ENCODE results near the gene FAN1. TPM values are rescaled to one million over a fixed set of nuclear protein-coding genes. Genes with fewer than 3 reads are reported as not detected.

The FAN1 gene
- polyA plus RNA-seq, 4 donors, result 3.2 to 18.2 (median 8.8) TPM

DNA sequence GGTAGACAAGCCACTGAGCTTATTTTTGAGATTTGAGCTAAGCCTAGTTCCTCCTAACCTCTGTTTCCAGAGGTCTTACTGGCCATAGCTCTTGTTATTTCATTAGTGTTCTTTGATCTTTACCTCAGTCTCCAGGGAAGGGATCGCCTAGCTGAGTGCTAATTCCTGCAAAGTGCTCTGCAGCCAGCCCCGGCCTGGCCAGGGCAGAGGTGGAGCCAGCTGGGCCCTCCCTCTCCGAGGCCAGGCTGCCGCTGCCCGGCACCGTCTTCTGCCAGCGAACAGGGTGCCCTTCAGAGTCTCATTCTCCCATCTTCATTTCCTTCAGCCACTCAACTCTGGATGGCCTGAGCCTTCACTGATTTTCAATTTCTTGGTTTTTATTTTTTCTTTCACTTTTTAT is 19.7 kb downstream of the FAN1 start:
- no peak for DNase-seq
- Histone ChIP-seq H3K4me3 (ENCODE audit: low read depth in 1 of 3, low read length in 3 of 3) (no peak overlapping the region), H3K9me3 (ENCODE audit: control insufficient read depth in 2 of 2, insufficient read depth in 1 of 2, low read depth in 1 of 2, low read length in 1 of 2) (no peaks in the 10 kb centered on the region), H3K36me3 (ENCODE audit: control insufficient read depth in 3 of 3, insufficient read depth in 2 of 3, low read depth in 1 of 3, low read length in 3 of 3) (peaks cover 14 to 58% (median 21%) of the 10 kb centered on the region in 3 donors), H3K27ac (ENCODE audit: low read depth in 1 of 3, low read length in 2 of 3) (no peak overlapping the region), H3K4me1 (ENCODE audit: control insufficient read depth in 3 of 3, insufficient read depth in 2 of 3, low read depth in 1 of 3, low read length in 2 of 3) (no peaks in the 10 kb centered on the region), H3K27me3 (ENCODE audit: control insufficient read depth in 3 of 3, insufficient read depth in 3 of 3, low read length in 3 of 3) (no peaks in the 10 kb centered on the region)
- 89 to 91% (median 91%) methylated on average over 7 of the region's 7 CpGs for WGBS, 3 donors
- no peak for FAIRE-seq

DNA sequence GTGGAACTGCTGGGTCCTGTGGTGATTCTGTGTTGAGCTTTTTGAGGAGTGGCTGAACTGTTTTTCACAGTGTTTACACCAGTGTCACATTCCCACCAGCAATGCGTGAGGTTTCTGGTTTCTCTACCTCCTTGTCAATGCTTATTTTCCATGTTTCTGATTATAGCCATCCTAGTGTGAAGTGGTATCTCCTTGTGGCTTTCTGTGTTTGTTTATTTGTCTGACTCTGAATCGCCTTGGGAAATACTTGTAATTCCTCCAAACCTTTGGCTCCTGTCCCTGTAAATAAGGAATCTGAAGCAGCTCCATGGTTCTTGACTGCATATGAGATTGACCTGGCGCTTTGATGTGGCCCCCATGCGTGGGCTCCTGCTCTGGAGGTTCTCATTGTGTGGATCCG is 20.6 kb downstream of the FAN1 start:
- no peaks in the 10 kb centered on the region for H3K27me3 ChIP-seq (ENCODE audit: control insufficient read depth in 3 of 3, insufficient read depth in 3 of 3, low read length in 3 of 3)
- H3K9me3 ChIP-seq (ENCODE audit: control insufficient read depth in 2 of 2, insufficient read depth in 1 of 2, low read depth in 1 of 2, low read length in 1 of 2), result no peaks in the 10 kb centered on the region
- H3K27ac ChIP-seq (ENCODE audit: low read depth in 1 of 3, low read length in 2 of 3), result no peak overlapping the region
- no peaks in the 10 kb centered on the region for H3K4me1 ChIP-seq (ENCODE audit: control insufficient read depth in 3 of 3, insufficient read depth in 2 of 3, low read depth in 1 of 3, low read length in 2 of 3)
- no peak for DNase-seq
- FAIRE-seq, result no peak
- 82 to 88% (median 88%) methylated on average over 5 of the region's 5 CpGs for WGBS, 3 donors
- H3K36me3 ChIP-seq (ENCODE audit: control insufficient read depth in 3 of 3, insufficient read depth in 2 of 3, low read depth in 1 of 3, low read length in 3 of 3), result peaks cover 12 to 66% (median 19%) of the 10 kb centered on the region in 3 donors
- no peak overlapping the region for H3K4me3 ChIP-seq (ENCODE audit: low read depth in 1 of 3, low read length in 3 of 3)

DNA sequence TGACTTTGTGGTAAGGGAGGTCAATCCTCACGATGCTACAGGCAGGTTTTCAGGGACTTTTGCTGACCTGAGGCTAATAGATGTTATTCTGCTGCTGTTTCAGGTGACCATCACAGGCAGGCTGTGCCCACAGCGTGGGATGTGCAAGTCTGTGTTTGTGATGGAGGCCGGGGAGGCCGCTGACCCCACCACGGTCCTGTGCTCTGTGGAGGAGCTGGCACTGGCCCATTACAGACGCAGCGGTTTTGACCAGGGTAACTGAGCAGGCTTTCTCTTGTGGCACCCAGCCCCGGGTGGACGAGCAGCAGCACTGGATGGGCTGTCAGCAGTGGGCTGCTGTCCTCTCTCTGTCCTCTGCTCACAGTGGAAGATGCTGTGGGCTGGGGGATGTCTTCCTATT is 22.0 kb downstream of the FAN1 start:
- H3K36me3 ChIP-seq (ENCODE audit: control insufficient read depth in 3 of 3, insufficient read depth in 2 of 3, low read depth in 1 of 3, low read length in 3 of 3), result peaks cover 12 to 72% (median 19%) of the 10 kb centered on the region in 3 donors
- H3K9me3 ChIP-seq (ENCODE audit: control insufficient read depth in 2 of 2, insufficient read depth in 1 of 2, low read depth in 1 of 2, low read length in 1 of 2), result no peaks in the 10 kb centered on the region
- 93 to 95% (median 95%) methylated on average over 9 of the region's 9 CpGs for WGBS, 3 donors
- no peaks in the 10 kb centered on the region for H3K27me3 ChIP-seq (ENCODE audit: control insufficient read depth in 3 of 3, insufficient read depth in 3 of 3, low read length in 3 of 3)
- no peak overlapping the region for H3K27ac ChIP-seq (ENCODE audit: low read depth in 1 of 3, low read length in 2 of 3)
- no peak overlapping the region for H3K4me3 ChIP-seq (ENCODE audit: low read depth in 1 of 3, low read length in 3 of 3)
- DNase-seq (no peak), FAIRE-seq (no peak)
- no peaks in the 10 kb centered on the region for H3K4me1 ChIP-seq (ENCODE audit: control insufficient read depth in 3 of 3, insufficient read depth in 2 of 3, low read depth in 1 of 3, low read length in 2 of 3)

GRCh38 chr15:30926161-30926560 is 22.4 kb downstream of the FAN1 start:
- Histone ChIP-seq H3K9me3 (ENCODE audit: control insufficient read depth in 2 of 2, insufficient read depth in 1 of 2, low read depth in 1 of 2, low read length in 1 of 2) (no peaks in the 10 kb centered on the region), H3K36me3 (ENCODE audit: control insufficient read depth in 3 of 3, insufficient read depth in 2 of 3, low read depth in 1 of 3, low read length in 3 of 3) (peaks cover 12 to 69% (median 21%) of the 10 kb centered on the region in 3 donors), H3K27ac (ENCODE audit: low read depth in 1 of 3, low read length in 2 of 3) (no peak overlapping the region), H3K4me3 (ENCODE audit: low read depth in 1 of 3, low read length in 3 of 3) (no peak overlapping the region), H3K4me1 (ENCODE audit: control insufficient read depth in 3 of 3, insufficient read depth in 2 of 3, low read depth in 1 of 3, low read length in 2 of 3) (no peaks in the 10 kb centered on the region), H3K27me3 (ENCODE audit: control insufficient read depth in 3 of 3, insufficient read depth in 3 of 3, low read length in 3 of 3) (no peaks in the 10 kb centered on the region)
- FAIRE-seq (no peak), DNase-seq (no peak)
- WGBS, 3 donors, result 94 to 97% (median 97%) methylated on average over 8 of the region's 8 CpGs

GRCh38 chr15:30927148-30927761 is 23.5 kb downstream of the FAN1 start:
- Histone ChIP-seq H3K4me1 (ENCODE audit: control insufficient read depth in 3 of 3, insufficient read depth in 2 of 3, low read depth in 1 of 3, low read length in 2 of 3) (no peaks in the 10 kb centered on the region), H3K27ac (ENCODE audit: low read depth in 1 of 3, low read length in 2 of 3) (no peak overlapping the region), H3K4me3 (ENCODE audit: low read depth in 1 of 3, low read length in 3 of 3) (no peak overlapping the region), H3K9me3 (ENCODE audit: control insufficient read depth in 2 of 2, insufficient read depth in 1 of 2, low read depth in 1 of 2, low read length in 1 of 2) (no peaks in the 10 kb centered on the region), H3K36me3 (ENCODE audit: control insufficient read depth in 3 of 3, insufficient read depth in 2 of 3, low read depth in 1 of 3, low read length in 3 of 3) (peaks cover 8 to 64% (median 19%) of the 10 kb centered on the region in 3 donors), H3K27me3 (ENCODE audit: control insufficient read depth in 3 of 3, insufficient read depth in 3 of 3, low read length in 3 of 3) (no peaks in the 10 kb centered on the region)
- WGBS, 3 donors, result 87 to 91% (median 89%) methylated on average over 7 of the region's 7 CpGs
- no peak for DNase-seq
- no peak for FAIRE-seq

GRCh38 chr15:30928076-30928475 is 24.4 kb downstream of the FAN1 start:
- Histone ChIP-seq H3K9me3 (ENCODE audit: control insufficient read depth in 2 of 2, insufficient read depth in 1 of 2, low read depth in 1 of 2, low read length in 1 of 2) (no peaks in the 10 kb centered on the region), H3K27ac (ENCODE audit: low read depth in 1 of 3, low read length in 2 of 3) (no peak overlapping the region), H3K27me3 (ENCODE audit: control insufficient read depth in 3 of 3, insufficient read depth in 3 of 3, low read length in 3 of 3) (no peaks in the 10 kb centered on the region), H3K4me3 (ENCODE audit: low read depth in 1 of 3, low read length in 3 of 3) (no peak overlapping the region), H3K4me1 (ENCODE audit: control insufficient read depth in 3 of 3, insufficient read depth in 2 of 3, low read depth in 1 of 3, low read length in 2 of 3) (no peaks in the 10 kb centered on the region), H3K36me3 (ENCODE audit: control insufficient read depth in 3 of 3, insufficient read depth in 2 of 3, low read depth in 1 of 3, low read length in 3 of 3) (peaks cover 8 to 58% (median 18%) of the 10 kb centered on the region in 3 donors)
- DNase-seq, result no peak
- 87 to 91% (median 90%) methylated on average over 5 of the region's 5 CpGs for WGBS, 3 donors
- FAIRE-seq, result no peak

GRCh38 chr15:30929064-30929669 is 25.5 kb downstream of the FAN1 start:
- Histone ChIP-seq H3K4me3 (ENCODE audit: low read depth in 1 of 3, low read length in 3 of 3) (no peak overlapping the region), H3K27ac (ENCODE audit: low read depth in 1 of 3, low read length in 2 of 3) (no peak overlapping the region), H3K4me1 (ENCODE audit: control insufficient read depth in 3 of 3, insufficient read depth in 2 of 3, low read depth in 1 of 3, low read length in 2 of 3) (no peaks in the 10 kb centered on the region), H3K36me3 (ENCODE audit: control insufficient read depth in 3 of 3, insufficient read depth in 2 of 3, low read depth in 1 of 3, low read length in 3 of 3) (peaks cover 8 to 54% (median 14%) of the 10 kb centered on the region in 3 donors), H3K9me3 (ENCODE audit: control insufficient read depth in 2 of 2, insufficient read depth in 1 of 2, low read depth in 1 of 2, low read length in 1 of 2) (no peaks in the 10 kb centered on the region), H3K27me3 (ENCODE audit: control insufficient read depth in 3 of 3, insufficient read depth in 3 of 3, low read length in 3 of 3) (no peaks in the 10 kb centered on the region)
- WGBS, 3 donors, result 89 to 91% (median 91%) methylated on average over 10 of the region's 10 CpGs
- DNase-seq, result no peak
- FAIRE-seq, result no peak

GRCh38 chr15:30929982-30930381 is 26.3 kb downstream of the FAN1 start:
- Histone ChIP-seq H3K9me3 (ENCODE audit: control insufficient read depth in 2 of 2, insufficient read depth in 1 of 2, low read depth in 1 of 2, low read length in 1 of 2) (no peaks in the 10 kb centered on the region), H3K4me1 (ENCODE audit: control insufficient read depth in 3 of 3, insufficient read depth in 2 of 3, low read depth in 1 of 3, low read length in 2 of 3) (no peaks in the 10 kb centered on the region), H3K36me3 (ENCODE audit: control insufficient read depth in 3 of 3, insufficient read depth in 2 of 3, low read depth in 1 of 3, low read length in 3 of 3) (peaks cover 6 to 53% (median 17%) of the 10 kb centered on the region in 3 donors), H3K27ac (ENCODE audit: low read depth in 1 of 3, low read length in 2 of 3) (no peak overlapping the region), H3K4me3 (ENCODE audit: low read depth in 1 of 3, low read length in 3 of 3) (no peak overlapping the region), H3K27me3 (ENCODE audit: control insufficient read depth in 3 of 3, insufficient read depth in 3 of 3, low read length in 3 of 3) (no peaks in the 10 kb centered on the region)
- FAIRE-seq (no peak), DNase-seq (no peak)
- 95 to 99% (median 98%) methylated on average over 4 of the region's 4 CpGs for WGBS, 3 donors

- H3K4me3 ChIP-seq (ENCODE audit: low read depth in 1 of 3, low read length in 3 of 3), result no peak overlapping the region
- DNase-seq (no peak), FAIRE-seq (no peak)
These were observed 26.7 kb downstream of the FAN1 start for GRCh38 chr15:30930422-30930821.

More at GRCh38 chr15:30930422-30930821, 26.7 kb downstream of the FAN1 start:
- Histone ChIP-seq H3K9me3 (ENCODE audit: control insufficient read depth in 2 of 2, insufficient read depth in 1 of 2, low read depth in 1 of 2, low read length in 1 of 2) (no peaks in the 10 kb centered on the region), H3K27me3 (ENCODE audit: control insufficient read depth in 3 of 3, insufficient read depth in 3 of 3, low read length in 3 of 3) (no peaks in the 10 kb centered on the region), H3K36me3 (ENCODE audit: control insufficient read depth in 3 of 3, insufficient read depth in 2 of 3, low read depth in 1 of 3, low read length in 3 of 3) (peaks cover 5 to 49% (median 17%) of the 10 kb centered on the region in 3 donors), H3K4me1 (ENCODE audit: control insufficient read depth in 3 of 3, insufficient read depth in 2 of 3, low read depth in 1 of 3, low read length in 2 of 3) (no peaks in the 10 kb centered on the region), H3K27ac (ENCODE audit: low read depth in 1 of 3, low read length in 2 of 3) (no peak overlapping the region)
- 90 to 99% (median 93%) methylated on average over 8 of the region's 8 CpGs for WGBS, 3 donors
